PC-3 (cell line): ENCODE measurements around the gene CIDEB.

Experiments
- CTCF ChIP-seq: fragments of 300-600 bp; sonication (generic); conservative IDR thresholded peaks from 2 replicates; pipeline ENCODE4 v1.5.1; 2017; ENCODE audit warnings: antibody characterized with exemption, low read depth, mild to moderate bottlenecking, low read length
- EZH2 ChIP-seq: fragments of 300-600 bp; sonication (generic); IDR thresholded peaks from one replicate; pipeline ENCODE4 v1.6.1; 2017; ENCODE audit warnings: antibody characterized with exemption, mild to moderate bottlenecking, low read length; ENCODE audit not compliant: unreplicated experiment
- EZH2phosphoT487 ChIP-seq: fragments of 300-600 bp; sonication (generic); IDR thresholded peaks from 2 replicates; pipeline ENCODE4 v1.6.1; 2018; ENCODE audit warnings: mild to moderate bottlenecking, antibody characterized with exemption, low read length, borderline replicate concordance

DNA sequence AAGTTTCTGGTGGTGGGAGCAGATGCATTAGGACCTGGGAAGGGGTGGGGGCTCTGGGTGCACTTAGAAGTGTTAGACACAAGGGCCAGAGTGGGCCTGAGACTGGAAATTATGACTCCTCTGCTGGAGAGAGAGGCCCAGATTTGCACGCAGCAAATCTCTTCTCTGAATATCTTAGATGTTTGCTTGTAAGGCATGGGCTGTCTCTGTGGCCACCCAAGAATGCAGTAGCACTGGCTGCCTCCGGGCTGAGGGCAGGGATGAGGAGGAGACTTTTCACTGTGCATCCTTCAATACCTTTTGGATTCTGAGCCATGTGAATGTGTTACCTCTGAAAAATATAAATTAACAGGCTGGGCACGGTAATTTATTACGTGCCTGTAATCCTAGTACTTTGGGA is 22.4 kb downstream of the CIDEB start:
- TF ChIP-seq EZH2 (no peak), CTCF (no peak), EZH2phosphoT487 (no peak)
